GM18858 (cell line): ENCODE results near the gene RGMA.
"Not testable (repeated sequence)": the region's sequence is repeated elsewhere in the genome, so short reads cannot be mapped to it uniquely, and the experiment has no call there.

Source experiments
- ATAC-seq: cut with Tn5 transposase; IDR thresholded peaks from one replicate; pipeline ENCODE4 v1.9.1; 2021; ENCODE audit not compliant: unreplicated experiment

RGMA gene

GRCh38 chr15:93068581-93069199 is 20.3 kb downstream of the RGMA start:
- no peak for ATAC-seq

DNA sequence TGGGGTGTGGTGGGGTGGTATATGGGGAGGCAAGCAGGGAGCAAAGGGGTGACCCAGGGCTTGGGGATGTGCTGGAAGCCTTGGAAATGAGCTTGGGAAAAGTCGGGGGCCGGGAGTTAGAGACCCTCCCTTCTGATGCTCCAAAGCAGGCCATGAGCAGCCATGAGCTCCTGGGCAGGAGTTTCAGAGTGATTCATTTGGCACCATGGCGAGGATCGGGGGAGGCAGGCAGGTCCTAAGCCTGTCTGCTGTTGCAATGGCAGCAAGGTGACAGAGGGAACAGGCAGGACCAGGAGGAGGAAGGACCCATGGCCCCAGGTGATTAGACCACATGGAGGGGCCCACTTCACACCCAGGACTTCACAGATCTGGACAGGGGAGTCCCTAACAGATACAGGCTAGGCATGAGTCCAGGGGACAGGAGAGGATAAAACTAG is 21.3 kb downstream of the RGMA start:
- ATAC-seq, result no peak

DNA sequence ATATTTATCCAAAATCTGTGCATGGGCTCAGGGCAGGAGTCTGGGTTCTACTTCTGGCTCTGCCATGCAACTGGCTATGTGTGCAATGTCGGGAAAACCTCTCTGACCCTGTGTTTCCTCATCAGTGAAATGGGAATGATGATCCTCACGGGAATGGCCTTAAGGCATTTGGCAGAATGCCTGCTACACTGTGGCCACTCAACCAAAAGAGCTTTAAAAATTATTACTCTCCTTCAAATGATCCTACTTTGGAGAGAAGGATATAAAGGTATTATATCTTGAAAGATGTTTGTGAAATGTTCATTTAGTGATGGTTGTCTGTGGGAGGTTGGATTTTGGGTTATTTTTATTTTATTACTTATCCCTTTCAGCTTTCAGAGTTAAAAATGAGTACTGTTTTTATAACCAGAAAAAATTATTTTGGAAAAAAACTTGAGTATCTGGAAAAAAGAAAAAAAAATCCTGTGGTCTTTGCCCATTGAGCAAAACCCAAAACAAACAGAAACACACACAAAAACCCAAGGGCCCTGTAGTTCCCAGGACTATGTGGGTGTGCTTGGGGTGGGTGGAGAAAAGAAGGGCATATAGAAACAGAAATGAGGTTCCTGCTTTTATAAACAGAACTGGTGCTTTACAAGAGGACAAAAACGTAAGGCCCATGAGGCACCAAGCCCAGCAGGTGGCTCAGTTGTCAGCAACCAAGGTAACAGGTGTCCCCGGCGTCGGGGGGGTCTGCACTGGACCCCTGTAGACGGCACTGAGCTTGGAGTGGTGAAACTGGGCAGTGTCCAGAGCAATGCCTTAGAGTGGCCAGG is 22.0 kb downstream of the RGMA start:
- ATAC-seq, result no peak

- no peak for ATAC-seq
Measured at GRCh38 chr15:93066224-93066681, 22.8 kb downstream of the RGMA start.

DNA sequence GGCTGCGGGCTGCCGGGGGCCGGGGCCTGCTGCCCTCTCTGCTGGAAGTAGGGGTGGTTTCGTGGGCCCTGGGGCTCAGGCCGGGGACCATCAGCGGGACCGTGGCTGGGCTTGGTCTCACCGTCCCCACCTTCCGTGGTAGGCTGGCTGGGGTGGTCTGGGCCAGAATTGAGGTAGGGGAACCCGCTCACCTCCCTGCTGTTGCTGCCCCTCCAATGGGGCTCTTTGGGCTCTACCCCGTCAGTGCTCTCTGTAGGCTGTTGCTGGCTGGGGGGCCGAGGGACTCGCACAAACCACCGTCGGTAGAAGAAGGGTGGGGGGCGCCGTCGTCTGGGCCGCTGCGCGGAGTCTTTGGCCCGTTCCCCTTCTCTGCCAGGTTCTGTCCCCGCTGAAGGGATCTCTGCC is 23.4 kb downstream of the RGMA start:
- no peak for ATAC-seq

GRCh38 chr15:93063796-93064690 is 25.0 kb downstream of the RGMA start:
- no peak for ATAC-seq

- no peak for ATAC-seq
Measured at GRCh38 chr15:93063262-93063671, 25.7 kb downstream of the RGMA start.

DNA sequence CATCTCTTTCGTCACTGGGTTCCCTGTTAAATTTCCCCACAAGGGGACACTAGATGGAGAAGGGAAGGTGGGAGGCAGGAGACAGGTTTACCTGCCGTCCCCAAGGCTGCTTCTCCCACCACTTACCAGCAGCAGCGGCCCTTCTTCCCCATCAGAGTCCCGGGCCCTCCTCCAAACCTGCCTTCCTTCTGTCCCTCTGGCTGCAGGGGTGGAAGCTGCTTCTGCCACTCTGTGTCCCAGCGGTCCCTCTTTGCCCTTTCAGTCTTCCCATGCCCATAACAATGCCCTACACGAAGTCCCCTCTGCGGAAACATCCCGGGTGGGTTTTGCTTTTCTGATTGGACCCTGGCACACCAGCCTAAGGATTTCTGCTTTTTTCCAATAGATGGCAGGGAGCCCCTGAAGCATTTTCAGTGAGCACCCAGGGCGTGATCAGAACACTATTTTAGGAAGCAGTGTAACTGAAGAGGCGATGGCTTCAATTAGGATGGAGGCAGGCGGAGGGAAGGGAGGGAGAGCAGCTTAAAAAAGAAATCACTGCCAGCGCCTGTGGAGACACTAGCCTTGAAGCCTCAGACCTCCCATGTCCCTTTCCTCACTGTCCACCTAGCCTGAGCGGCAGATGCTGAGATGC is 26.3 kb downstream of the RGMA start:
- ATAC-seq, result not testable (repeated sequence)

- ATAC-seq, result no peak
Measured at GRCh38 chr15:93060336-93061248, 28.4 kb downstream of the RGMA start.

DNA sequence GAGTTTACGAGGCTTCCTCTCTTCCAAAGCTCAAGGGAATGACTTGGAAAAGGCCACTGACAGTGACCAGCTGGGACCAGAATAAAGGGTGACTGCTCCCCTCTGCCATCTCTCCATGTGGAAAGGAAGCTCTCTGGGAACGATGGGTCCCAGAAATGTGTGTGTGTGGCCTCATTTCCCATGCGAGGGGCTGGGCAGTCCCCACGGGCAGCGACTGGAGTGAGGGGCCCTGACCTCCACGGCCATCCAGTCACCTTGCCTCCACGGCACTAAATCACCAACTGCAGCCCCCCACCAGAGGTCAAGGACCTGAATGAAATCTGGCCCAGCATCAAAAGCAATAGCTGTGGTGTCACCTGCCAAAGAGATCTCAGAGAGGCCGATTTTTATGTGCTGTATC is 29.6 kb downstream of the RGMA start:
- no peak for ATAC-seq

- ATAC-seq, result no peak
Measured at GRCh38 chr15:93058904-93059427, 30.0 kb downstream of the RGMA start.

GRCh38 chr15:93058128-93058527 is 30.9 kb downstream of the RGMA start:
- ATAC-seq, result no peak

- no peak for ATAC-seq
Measured at GRCh38 chr15:93057618-93058017, 31.4 kb downstream of the RGMA start.

- ATAC-seq, result no peak
Measured at GRCh38 chr15:93056836-93057235, 32.2 kb downstream of the RGMA start.

- no peak for ATAC-seq
Measured at GRCh38 chr15:93055211-93055610, 33.8 kb downstream of the RGMA start.

DNA sequence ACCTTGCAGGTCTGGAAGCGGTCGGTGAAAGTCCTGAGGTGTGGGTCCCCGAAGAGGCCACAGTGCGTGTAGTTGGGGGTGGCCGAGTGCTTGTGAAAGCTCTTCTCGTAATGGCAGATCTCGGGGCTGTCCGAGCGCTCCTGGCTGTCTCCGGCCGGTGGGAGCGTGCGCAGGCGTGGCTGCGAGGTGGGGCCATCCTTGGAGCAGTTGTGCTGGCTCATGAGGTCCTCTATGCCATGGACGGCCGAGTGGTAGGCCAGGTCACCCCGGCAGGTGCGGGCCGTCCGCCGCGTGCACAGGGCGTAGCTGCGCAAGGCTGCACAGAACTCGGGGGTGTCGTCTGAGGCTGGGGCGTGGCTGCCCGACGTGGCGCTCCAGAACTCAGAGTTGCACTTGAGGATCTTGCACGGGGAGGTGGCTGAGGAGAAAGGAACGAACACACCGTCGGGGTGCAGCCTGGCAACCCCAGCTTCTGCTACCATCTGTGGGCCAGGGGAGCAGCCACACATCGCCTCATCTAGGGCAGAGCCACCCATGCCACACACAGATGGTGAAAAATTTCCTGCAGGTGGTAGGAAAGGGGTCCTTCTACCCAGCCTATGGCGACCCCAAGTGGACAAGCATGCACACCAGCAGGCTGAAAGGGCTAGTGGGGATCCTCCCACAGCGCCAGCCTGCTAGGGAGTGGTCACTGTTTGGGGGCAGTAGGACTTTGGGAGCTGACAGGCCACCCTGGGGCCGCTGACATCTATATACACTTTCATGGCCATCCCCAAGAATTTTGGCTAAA is 36.7 kb downstream of the RGMA start:
- ATAC-seq, result no peak

GRCh38 chr15:93051236-93052089 is 37.5 kb downstream of the RGMA start:
- ATAC-seq, result no peak

- ATAC-seq, result no peak
Measured at GRCh38 chr15:93050648-93051047, 38.4 kb downstream of the RGMA start.
